Measurements from ENCODE around the gene MYO10. TPM values are rescaled to one million over a fixed set of nuclear protein-coding genes. Genes with fewer than 3 reads are reported as not detected.

The MYO10 gene
- total RNA-seq, 1 donor from 2014 or later: 67.0 TPM

GRCh38 chr5:16852251-16853005 lies 83.7 kb downstream of the MYO10 start:
- intact Hi-C loops (cut with DNase I): no loop called here
- H3K36me3 ChIP-seq: no peaks in the 10 kb centered on the region
- no peaks in the 10 kb centered on the region for H3K27me3 ChIP-seq
- no peak for DNase-seq
- no peak for TF ChIP-seq CTCF (IDR thresholded peaks at IDR 0.05)
- H3K27ac ChIP-seq: no peak overlapping the region
- H3K4me3 ChIP-seq: no peak overlapping the region
- ATAC-seq: no peak
- H3K4me1 ChIP-seq: peaks cover 23% of the 10 kb centered on the region
- no peaks in the 10 kb centered on the region for H3K9me3 ChIP-seq

DNA sequence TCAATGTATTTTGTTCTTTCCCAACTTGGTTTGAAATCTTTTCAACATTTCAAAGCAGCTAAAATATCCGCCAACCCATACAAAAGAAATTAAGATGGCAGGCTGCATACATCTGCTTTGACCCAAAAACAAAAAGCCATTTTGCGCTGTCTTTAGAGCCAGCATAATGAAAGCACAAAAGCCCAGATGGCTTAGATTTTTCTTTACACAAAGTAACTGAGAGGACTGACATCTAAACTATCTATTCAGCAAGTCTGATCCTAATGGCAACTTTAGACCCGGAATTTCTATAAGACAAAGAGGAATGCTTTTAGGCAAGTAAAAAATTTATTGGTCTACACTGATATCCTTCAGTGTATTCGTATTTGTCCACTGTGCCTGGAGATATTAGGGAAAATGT lies 86.3 kb downstream of the MYO10 start:
- no peak overlapping the region for H3K27ac ChIP-seq
- DNase-seq: no peak
- peaks cover 4% of the 10 kb centered on the region for H3K4me1 ChIP-seq
- no peak for ATAC-seq
- no peak overlapping the region for H3K4me3 ChIP-seq
- no peaks in the 10 kb centered on the region for H3K27me3 ChIP-seq
- no peak for TF ChIP-seq CTCF (IDR thresholded peaks at IDR 0.05)
- no peaks in the 10 kb centered on the region for H3K36me3 ChIP-seq
- H3K9me3 ChIP-seq: no peaks in the 10 kb centered on the region
- intact Hi-C loops (cut with DNase I): no loop called here

- Histone ChIP-seq H3K4me3 (no peak overlapping the region), H3K4me1 (peaks cover under 1% of the 10 kb centered on the region), H3K27me3 (no peaks in the 10 kb centered on the region), H3K9me3 (no peaks in the 10 kb centered on the region), H3K36me3 (no peaks in the 10 kb centered on the region), H3K27ac (no peak overlapping the region)
- DNase-seq (no peak), ATAC-seq (no peak)
- intact Hi-C loops (cut with DNase I): no loop called here
- no peak for TF ChIP-seq CTCF (IDR thresholded peaks at IDR 0.05)
Observed at GRCh38 chr5:16849181-16849580, 86.9 kb downstream of the MYO10 start.

- no peaks in the 10 kb centered on the region for H3K36me3 ChIP-seq
- ATAC-seq: no peak
- TF ChIP-seq CTCF (IDR thresholded peaks at IDR 0.05): no peak
Observed at GRCh38 chr5:16844952-16845351, 91.1 kb downstream of the MYO10 start.

DNA sequence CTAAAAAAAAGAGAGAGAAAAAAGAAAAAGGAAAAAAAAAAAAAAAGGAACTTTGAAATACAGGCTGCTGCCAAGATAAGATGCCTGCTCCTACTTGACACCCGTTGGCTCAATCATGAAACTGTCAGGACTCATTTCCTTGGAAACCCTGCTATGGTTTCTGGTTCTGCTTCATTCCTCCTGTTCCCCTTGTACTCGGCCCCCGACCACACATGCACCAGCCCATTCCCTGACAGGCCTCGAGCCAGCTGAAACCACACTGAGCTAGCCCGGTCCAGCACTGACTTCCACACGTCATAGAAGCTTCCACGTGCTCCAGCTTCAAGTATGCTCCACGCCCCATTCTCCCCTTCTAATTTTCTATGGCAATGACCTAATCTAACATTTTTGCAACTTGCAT lies 93.2 kb downstream of the MYO10 start:
- Histone ChIP-seq H3K9me3 (no peaks in the 10 kb centered on the region), H3K4me1 (peaks cover 16% of the 10 kb centered on the region), H3K36me3 (no peaks in the 10 kb centered on the region), H3K27me3 (no peaks in the 10 kb centered on the region), H3K4me3 (no peak overlapping the region), H3K27ac (no peak overlapping the region)
- ATAC-seq: peak; percentile 70
- intact Hi-C loops (cut with DNase I): no loop called here
- no peak for TF ChIP-seq CTCF (IDR thresholded peaks at IDR 0.05)
- no peak for DNase-seq

More at GRCh38 chr5:16844952-16845351, 91.1 kb downstream of the MYO10 start:
- Histone ChIP-seq H3K27me3 (no peaks in the 10 kb centered on the region), H3K4me3 (no peak overlapping the region), H3K27ac (no peak overlapping the region), H3K9me3 (no peaks in the 10 kb centered on the region), H3K4me1 (peaks cover 16% of the 10 kb centered on the region)
- intact Hi-C loops (cut with DNase I): no loop called here
- DNase-seq: no peak
